Parathyroid adenoma (tissue), 2 donors: ENCODE results near the gene LPCAT1.

Experiments used
- H2AFZ ChIP-seq: fragments of 300-600 bp; sonication (generic); one replicate; pipeline ENCODE4 v1.7.0; 2017; ENCODE audit warnings: antibody characterized with exemption, mild to moderate bottlenecking
- H3K27ac ChIP-seq: fragments of 300-600 bp; sonication (generic); one replicate; pipeline ENCODE4 v1.7.0; 2017
- H3K27me3 ChIP-seq: fragments of 300-600 bp; sonication (generic); one replicate; pipeline ENCODE4 v1.7.0; 2017; ENCODE audit warnings: low read length; ENCODE audit not compliant: control insufficient read depth, insufficient read depth
- H3K36me3 ChIP-seq: fragments of 300-600 bp; sonication (generic); one replicate; pipeline ENCODE4 v1.7.0; 2017; ENCODE audit warnings: low read length; ENCODE audit not compliant: control insufficient read depth, insufficient read depth
- H3K4me1 ChIP-seq: fragments of 300-600 bp; sonication (generic); one replicate; pipeline ENCODE4 v1.7.0; 2017; ENCODE audit warnings: control low read depth
- H3K4me2 ChIP-seq: fragments of 300-600 bp; sonication (generic); one replicate; pipeline ENCODE4 v1.7.0; 2017; ENCODE audit warnings: low read length
- H3K4me3 ChIP-seq: fragments of 300-600 bp; sonication (generic); one replicate; pipeline ENCODE4 v1.7.0; 2017; ENCODE audit warnings: low read depth, low read length
- H3K79me2 ChIP-seq: fragments of 300-600 bp; sonication (generic); one replicate; pipeline ENCODE4 v1.7.0; 2017; ENCODE audit warnings: control low read depth
- H3K9ac ChIP-seq: fragments of 300-600 bp; sonication (generic); one replicate; pipeline ENCODE4 v1.7.0; 2017; ENCODE audit warnings: mild to moderate bottlenecking
- H3K9me3 ChIP-seq: fragments of 300-600 bp; sonication (generic); one replicate; pipeline ENCODE4 v1.7.0; 2017; ENCODE audit warnings: low read length; ENCODE audit not compliant: control insufficient read depth
- CTCF ChIP-seq: fragments of 300-600 bp; sonication (generic); IDR thresholded peaks from one replicate; pipeline ENCODE4 v1.7.0; 2017; ENCODE audit warnings: antibody characterized with exemption, mild to moderate bottlenecking
- donor health status: primary hyperparathyroidism.

LPCAT1 gene

GRCh38 chr5:1553539-1554409 lies 30.0 kb upstream of the LPCAT1 start:
- H3K4me2 ChIP-seq, result no peak overlapping the region
- no peak overlapping the region for H3K4me3 ChIP-seq
- H3K9ac ChIP-seq, result no peak overlapping the region
- no peaks in the 10 kb centered on the region for H3K79me2 ChIP-seq
- H2AFZ ChIP-seq, result no peak overlapping the region
- no peaks in the 10 kb centered on the region for H3K36me3 ChIP-seq
- no peaks in the 10 kb centered on the region for H3K4me1 ChIP-seq
- no peaks in the 10 kb centered on the region for H3K9me3 ChIP-seq
- TF ChIP-seq CTCF, result no peak
- no peaks in the 10 kb centered on the region for H3K27me3 ChIP-seq
- no peak overlapping the region for H3K27ac ChIP-seq

GRCh38 chr5:1552521-1553255 lies 28.9 kb upstream of the LPCAT1 start:
- Histone ChIP-seq H3K9ac (no peak overlapping the region), H3K27me3 (no peaks in the 10 kb centered on the region), H3K4me3 (no peak overlapping the region), H3K79me2 (no peaks in the 10 kb centered on the region), H3K36me3 (no peaks in the 10 kb centered on the region), H3K27ac (no peak overlapping the region), H2AFZ (no peak overlapping the region), H3K9me3 (no peaks in the 10 kb centered on the region), H3K4me1 (no peaks in the 10 kb centered on the region), H3K4me2 (no peak overlapping the region)
- no peak for TF ChIP-seq CTCF

GRCh38 chr5:1551426-1552301 lies 27.9 kb upstream of the LPCAT1 start:
- Histone ChIP-seq H3K9ac (no peak overlapping the region), H3K79me2 (no peaks in the 10 kb centered on the region), H3K4me3 (no peak overlapping the region), H3K36me3 (no peaks in the 10 kb centered on the region), H3K4me1 (no peaks in the 10 kb centered on the region), H3K4me2 (no peak overlapping the region), H2AFZ (no peak overlapping the region), H3K27me3 (no peaks in the 10 kb centered on the region), H3K27ac (no peak overlapping the region), H3K9me3 (no peaks in the 10 kb centered on the region)
- TF ChIP-seq CTCF, result no peak

GRCh38 chr5:1550287-1551076 lies 26.7 kb upstream of the LPCAT1 start:
- Histone ChIP-seq H3K9me3 (no peaks in the 10 kb centered on the region), H3K36me3 (no peaks in the 10 kb centered on the region), H3K4me1 (no peaks in the 10 kb centered on the region), H3K27ac (no peak overlapping the region), H2AFZ (no peak overlapping the region), H3K27me3 (no peaks in the 10 kb centered on the region), H3K4me2 (no peak overlapping the region), H3K79me2 (no peaks in the 10 kb centered on the region), H3K4me3 (no peak overlapping the region), H3K9ac (no peak overlapping the region)
- TF ChIP-seq CTCF, result no peak
